ENCODE results near the gene TBR1. TPM values are rescaled to one million over a fixed set of nuclear protein-coding genes. Genes with fewer than 3 reads are reported as not detected.

TBR1 gene
- total RNA-seq, 2 experiments from 2014 or later = 0.04 TPM; not detected in 1

GRCh38 chr2:161416708-161417437, 776 bp downstream of the TBR1 start:
- no peak for ATAC-seq
- Mint-ChIP-seq H3K27ac (no peak overlapping the region), H3K9me3 (ENCODE audit: low read depth) (no peaks in the 10 kb centered on the region), H3K4me1 (peaks cover 43% of the 10 kb centered on the region), H3K36me3 (ENCODE audit: low read depth) (peaks cover 3% of the 10 kb centered on the region), H3K27me3 (peaks cover 70% of the 10 kb centered on the region), H3K4me3 (peak overlapping the region; percentile 15)
- ChIA-PET POLR2A (interaction anchor here (0.7 kb wide), 1 partner anchor 8 kb away, joined by 8 read pairs; no protein-coding TSS in a partner anchor), CTCF (interaction anchor here (0.7 to 2.2 kb wide), 2 partner anchors 9 to 1299 kb away, joined by 5 to 8 read pairs; no protein-coding TSS in a partner anchor)
- peak; percentile 31 for DNase-seq
- intact Hi-C loops (cut with DNase I, micrococcal nuclease) = loop anchor here (1.0 to 5.0 kb wide), 3 partner anchors 7 to 110 kb away; partner anchors contain the start of gene PSMD14 (in 1 of the 2)

GRCh38 chr2:161417438-161418274, 1.6 kb downstream of the TBR1 start:
- intact Hi-C loops (cut with DNase I, micrococcal nuclease) = loop anchor here in 1 of 2 experiments (5.0 kb wide), 1 partner anchor 110 kb away; the partner anchor contains the start of gene PSMD14
- no peak overlapping the region for H3K4me3 Mint-ChIP-seq
- peaks cover 78% of the 10 kb centered on the region for H3K27me3 Mint-ChIP-seq
- H3K4me1 Mint-ChIP-seq = peaks cover 43% of the 10 kb centered on the region
- POLR2A ChIA-PET = no interaction called here
- ATAC-seq = no peak
- no peak overlapping the region for H3K27ac Mint-ChIP-seq
- H3K36me3 Mint-ChIP-seq (ENCODE audit: low read depth) = peaks cover 3% of the 10 kb centered on the region
- H3K9me3 Mint-ChIP-seq (ENCODE audit: low read depth) = no peaks in the 10 kb centered on the region
- DNase-seq = no peak
- CTCF ChIA-PET = interaction anchor here (0.6 to 2.2 kb wide), 2 partner anchors 8 to 439 kb away, joined by 3 to 8 read pairs; no protein-coding TSS in a partner anchor

GRCh38 chr2:161418275-161418714, 2.2 kb downstream of the TBR1 start:
- Mint-ChIP-seq H3K36me3 (ENCODE audit: low read depth) (peaks cover 3% of the 10 kb centered on the region), H3K27me3 (peaks cover 81% of the 10 kb centered on the region), H3K27ac (no peak overlapping the region), H3K4me3 (no peak overlapping the region), H3K4me1 (peaks cover 45% of the 10 kb centered on the region), H3K9me3 (ENCODE audit: low read depth) (no peaks in the 10 kb centered on the region)
- ChIA-PET POLR2A (no interaction called here), CTCF (interaction anchor here (0.6 kb wide), 1 partner anchor 438 kb away, joined by 3 read pairs; no protein-coding TSS in a partner anchor)
- intact Hi-C loops (cut with DNase I, micrococcal nuclease) = loop anchor here in 1 of 2 experiments (5.0 kb wide), 1 partner anchor 111 kb away; the partner anchor contains the start of gene PSMD14
- DNase-seq (no peak), ATAC-seq (no peak)

- peaks cover 42% of the 10 kb centered on the region for H3K4me1 Mint-ChIP-seq
- ChIA-PET CTCF (interaction anchor here (0.6 to 0.7 kb wide), 3 partner anchors 9 to 862 kb away, joined by 3 read pairs; no protein-coding TSS in a partner anchor), POLR2A (no interaction called here)
- H3K36me3 Mint-ChIP-seq (ENCODE audit: low read depth) = peaks cover under 1% of the 10 kb centered on the region
- intact Hi-C loops (cut with DNase I, micrococcal nuclease) = loop anchor here in 1 of 2 experiments (5.0 kb wide), 1 partner anchor 112 kb away; the partner anchor contains the start of gene PSMD14
- no peaks in the 10 kb centered on the region for H3K9me3 Mint-ChIP-seq (ENCODE audit: low read depth)
- H3K27me3 Mint-ChIP-seq = peaks cover 80% of the 10 kb centered on the region
- peak overlapping the region; percentile 29 for H3K4me3 Mint-ChIP-seq
- ATAC-seq (no peak), DNase-seq (peak; percentile 24)
- H3K27ac Mint-ChIP-seq = no peak overlapping the region
These were observed 2.9 kb downstream of the TBR1 start for GRCh38 chr2:161418715-161419637.

GRCh38 chr2:161419638-161420190, 3.6 kb downstream of the TBR1 start:
- CTCF ChIA-PET = interaction anchor here (0.6 to 0.7 kb wide), 2 partner anchors 9 to 861 kb away, joined by 3 read pairs; no protein-coding TSS in a partner anchor
- Mint-ChIP-seq H3K9me3 (ENCODE audit: low read depth) (no peaks in the 10 kb centered on the region), H3K27me3 (peaks cover 86% of the 10 kb centered on the region), H3K27ac (no peak overlapping the region), H3K4me3 (no peak overlapping the region), H3K4me1 (peaks cover 48% of the 10 kb centered on the region), H3K36me3 (ENCODE audit: low read depth) (peaks cover 2% of the 10 kb centered on the region)
- intact Hi-C loops (cut with DNase I, micrococcal nuclease) = loop anchor here (5.0 to 10.0 kb wide), 3 partner anchors 112 to 533 kb away; partner anchors contain the start of gene PSMD14 (in 1 of the 2)
- ATAC-seq (no peak), DNase-seq (no peak)
- POLR2A ChIA-PET = no interaction called here

GRCh38 chr2:161420406-161421074, 4.4 kb downstream of the TBR1 start:
- ChIA-PET POLR2A (no interaction called here), CTCF (interaction anchor here (0.7 kb wide), 1 partner anchor 327 kb away, joined by 3 read pairs; no protein-coding TSS in a partner anchor)
- Mint-ChIP-seq H3K36me3 (ENCODE audit: low read depth) (peaks cover 2% of the 10 kb centered on the region), H3K4me1 (peaks cover 43% of the 10 kb centered on the region), H3K27ac (no peak overlapping the region), H3K27me3 (peaks cover 87% of the 10 kb centered on the region), H3K9me3 (ENCODE audit: low read depth) (no peaks in the 10 kb centered on the region), H3K4me3 (no peak overlapping the region)
- DNase-seq (no peak), ATAC-seq (no peak)
- intact Hi-C loops (cut with DNase I, micrococcal nuclease) = loop anchor here (5.0 to 10.0 kb wide), 2 partner anchors 524 to 532 kb away; no protein-coding TSS in a partner anchor

GRCh38 chr2:161421686-161422085, 5.6 kb downstream of the TBR1 start:
- no peak overlapping the region for H3K4me3 Mint-ChIP-seq
- H3K27ac Mint-ChIP-seq = no peak overlapping the region
- POLR2A ChIA-PET = no interaction called here
- peaks cover 2% of the 10 kb centered on the region for H3K36me3 Mint-ChIP-seq (ENCODE audit: low read depth)
- peaks cover 85% of the 10 kb centered on the region for H3K27me3 Mint-ChIP-seq
- CTCF ChIA-PET = interaction anchor here (0.7 to 1.4 kb wide), 3 partner anchors 10 to 1142 kb away, joined by 3 to 4 read pairs (median 3); no protein-coding TSS in a partner anchor
- ATAC-seq (no peak), DNase-seq (no peak)
- H3K9me3 Mint-ChIP-seq (ENCODE audit: low read depth) = no peaks in the 10 kb centered on the region
- H3K4me1 Mint-ChIP-seq = peaks cover 36% of the 10 kb centered on the region
- intact Hi-C loops (cut with DNase I, micrococcal nuclease) = loop anchor here (5.0 to 10.0 kb wide), 2 partner anchors 523 to 531 kb away; no protein-coding TSS in a partner anchor

- DNase-seq = no peak
- Mint-ChIP-seq H3K4me3 (peak overlapping the region; percentile 52), H3K27me3 (peaks cover 83% of the 10 kb centered on the region), H3K9me3 (ENCODE audit: low read depth) (peaks cover 1% of the 10 kb centered on the region), H3K27ac (no peak overlapping the region), H3K36me3 (ENCODE audit: low read depth) (peaks cover 3% of the 10 kb centered on the region), H3K4me1 (peaks cover 33% of the 10 kb centered on the region)
- CTCF ChIA-PET = interaction anchor here (1.0 to 1.4 kb wide), 2 partner anchors 11 to 1144 kb away, joined by 3 read pairs; no protein-coding TSS in a partner anchor
- no peak for ATAC-seq
- POLR2A ChIA-PET = no interaction called here
- intact Hi-C loops (cut with DNase I, micrococcal nuclease) = loop anchor here (5.0 to 10.0 kb wide), 2 partner anchors 522 to 529 kb away; no protein-coding TSS in a partner anchor
These were observed 6.8 kb downstream of the TBR1 start for GRCh38 chr2:161422816-161423403.
